Neutrophil (primary cell): Measurements from ENCODE around the gene ZNF324.
"Not testable (repeated sequence)": the region's sequence is repeated elsewhere in the genome, so short reads cannot be mapped to it uniquely, and the experiment has no call there.

Experiments used
- H3K27ac ChIP-seq: fragments of 200-600 bp; sonication (generic); 2 replicates; pipeline ENCODE4 v1.5.1; 2016; ENCODE audit warnings: mild to moderate bottlenecking, moderate library complexity
- H3K27me3 ChIP-seq: fragments of 200-600 bp; sonication (generic); 2 replicates; pipeline ENCODE4 v1.6.0; 2016; ENCODE audit warnings: mild to moderate bottlenecking
- H3K36me3 ChIP-seq: fragments of 200-600 bp; sonication (generic); 2 replicates; pipeline ENCODE4 v1.5.1; 2017
- H3K4me1 ChIP-seq, 2 experiments: fragments of 200-600 bp in 1 of 2; sonication (generic) in 1 of 2; 1 replicate in 1 of 2; 2 replicates in 1 of 2; pipeline versions ENCODE4 v1.5.1 to v1.6.1; 2013 to 2016; ENCODE audit warnings: low read depth in 1 of 2, low read length in 1 of 2, mild to moderate bottlenecking in 1 of 2, moderate library complexity in 1 of 2; ENCODE audit not compliant: control insufficient read depth in 1 of 2, insufficient read depth in 1 of 2
- H3K4me3 ChIP-seq, 2 experiments: fragments of 200-600 bp in 1 of 2; sonication (generic) in 1 of 2; 1 replicate in 1 of 2; 2 replicates in 1 of 2; pipeline ENCODE4 v1.5.1; 2013 to 2016; ENCODE audit warnings: low read depth in 1 of 2, low read length in 1 of 2, mild to moderate bottlenecking in 1 of 2, moderate library complexity in 1 of 2
- H3K9me3 ChIP-seq: fragments of 200-600 bp; sonication (generic); 2 replicates; pipeline ENCODE4 v1.5.1; 2016
- TF ChIP-seq, protein P1 (sequence below): fragments of 200-600 bp; sonication (generic); IDR thresholded peaks from 2 replicates; pipeline ENCODE4 v1.5.1; 2016; ENCODE audit warnings: antibody characterized with exemption

ZNF324 gene

DNA sequence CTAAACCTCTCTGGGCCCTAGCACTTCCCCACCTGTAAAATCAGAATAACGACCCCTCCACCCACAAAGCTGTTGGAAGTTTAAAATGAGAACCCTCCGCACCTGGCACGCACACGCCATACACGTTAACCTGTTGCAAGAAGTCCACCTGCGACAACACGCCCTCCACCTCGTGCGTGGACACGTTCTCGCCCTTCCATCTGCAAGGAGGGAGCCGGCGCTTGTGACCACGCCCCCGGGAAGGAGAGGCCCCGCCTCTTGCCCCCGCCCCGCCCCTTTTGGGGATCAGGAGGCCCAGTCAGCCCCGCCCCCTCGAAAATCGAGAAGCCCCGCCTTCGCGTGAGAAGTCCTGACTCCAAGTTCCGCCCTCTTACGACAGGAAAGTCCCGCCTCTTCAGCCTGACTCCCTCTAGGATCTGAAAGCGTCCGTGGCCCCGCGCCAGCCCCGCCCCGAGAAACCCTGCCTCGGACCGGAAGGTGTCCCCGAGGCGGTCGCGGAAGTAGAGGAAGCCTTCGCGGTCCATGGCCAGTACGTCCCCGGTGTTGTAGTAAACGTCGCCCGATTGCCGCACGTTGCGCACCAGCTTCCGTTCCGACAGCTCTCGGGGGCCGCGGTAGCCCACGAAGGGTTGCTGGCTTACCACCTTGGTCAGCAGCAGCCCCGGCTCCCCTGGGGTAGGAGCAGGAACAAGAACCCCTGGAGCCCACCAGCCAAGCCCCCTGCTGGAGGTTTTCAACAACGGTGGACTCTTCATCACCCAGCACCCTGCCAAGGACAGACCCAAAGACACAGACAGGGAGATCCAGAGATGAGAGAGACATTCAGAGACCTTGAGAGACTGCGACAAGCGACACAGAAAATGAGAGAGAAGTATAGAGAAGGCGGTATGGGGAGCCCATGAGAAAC lies 32.4 kb downstream of the ZNF324 start:
- Histone ChIP-seq H3K9me3 (no peaks in the 10 kb centered on the region), H3K4me1 (peaks cover 11% of the 10 kb centered on the region in 2 experiments), H3K27me3 (no peaks in the 10 kb centered on the region), H3K27ac (peak overlapping the region; percentile 79), H3K36me3 (no peaks in the 10 kb centered on the region), H3K4me3 (peak overlapping the region; percentile 69 to 71)
- TF ChIP-seq, protein P1, sequence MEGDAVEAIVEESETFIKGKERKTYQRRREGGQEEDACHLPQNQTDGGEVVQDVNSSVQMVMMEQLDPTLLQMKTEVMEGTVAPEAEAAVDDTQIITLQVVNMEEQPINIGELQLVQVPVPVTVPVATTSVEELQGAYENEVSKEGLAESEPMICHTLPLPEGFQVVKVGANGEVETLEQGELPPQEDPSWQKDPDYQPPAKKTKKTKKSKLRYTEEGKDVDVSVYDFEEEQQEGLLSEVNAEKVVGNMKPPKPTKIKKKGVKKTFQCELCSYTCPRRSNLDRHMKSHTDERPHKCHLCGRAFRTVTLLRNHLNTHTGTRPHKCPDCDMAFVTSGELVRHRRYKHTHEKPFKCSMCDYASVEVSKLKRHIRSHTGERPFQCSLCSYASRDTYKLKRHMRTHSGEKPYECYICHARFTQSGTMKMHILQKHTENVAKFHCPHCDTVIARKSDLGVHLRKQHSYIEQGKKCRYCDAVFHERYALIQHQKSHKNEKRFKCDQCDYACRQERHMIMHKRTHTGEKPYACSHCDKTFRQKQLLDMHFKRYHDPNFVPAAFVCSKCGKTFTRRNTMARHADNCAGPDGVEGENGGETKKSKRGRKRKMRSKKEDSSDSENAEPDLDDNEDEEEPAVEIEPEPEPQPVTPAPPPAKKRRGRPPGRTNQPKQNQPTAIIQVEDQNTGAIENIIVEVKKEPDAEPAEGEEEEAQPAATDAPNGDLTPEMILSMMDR = peak; percentile 16

DNA sequence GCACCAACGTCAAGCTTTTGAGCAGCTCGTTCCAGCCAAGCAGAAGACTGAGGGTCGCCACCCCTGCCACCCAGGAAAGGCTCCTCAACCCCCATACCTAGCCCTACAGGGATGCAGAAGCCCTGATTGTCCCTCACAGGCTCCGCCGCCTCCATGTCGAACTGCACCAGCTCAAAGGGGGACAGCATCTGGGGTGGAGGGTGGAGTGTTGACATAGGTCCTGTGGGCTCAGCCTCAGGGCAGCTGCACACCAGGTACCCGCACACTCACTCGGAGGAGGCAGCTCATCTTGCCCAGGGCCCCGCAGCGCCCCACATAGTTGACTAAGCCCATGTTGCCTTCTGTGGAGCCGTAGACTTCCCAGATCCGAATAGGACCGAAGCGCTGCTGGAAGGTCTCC lies 33.4 kb downstream of the ZNF324 start:
- H3K27me3 ChIP-seq = no peaks in the 10 kb centered on the region
- no peaks in the 10 kb centered on the region for H3K9me3 ChIP-seq
- H3K4me3 ChIP-seq = no peak overlapping the region
- TF ChIP-seq, protein P1 = no peak
- no peak overlapping the region for H3K27ac ChIP-seq
- H3K36me3 ChIP-seq = no peaks in the 10 kb centered on the region
- peaks cover 11% of the 10 kb centered on the region in 2 experiments for H3K4me1 ChIP-seq

DNA sequence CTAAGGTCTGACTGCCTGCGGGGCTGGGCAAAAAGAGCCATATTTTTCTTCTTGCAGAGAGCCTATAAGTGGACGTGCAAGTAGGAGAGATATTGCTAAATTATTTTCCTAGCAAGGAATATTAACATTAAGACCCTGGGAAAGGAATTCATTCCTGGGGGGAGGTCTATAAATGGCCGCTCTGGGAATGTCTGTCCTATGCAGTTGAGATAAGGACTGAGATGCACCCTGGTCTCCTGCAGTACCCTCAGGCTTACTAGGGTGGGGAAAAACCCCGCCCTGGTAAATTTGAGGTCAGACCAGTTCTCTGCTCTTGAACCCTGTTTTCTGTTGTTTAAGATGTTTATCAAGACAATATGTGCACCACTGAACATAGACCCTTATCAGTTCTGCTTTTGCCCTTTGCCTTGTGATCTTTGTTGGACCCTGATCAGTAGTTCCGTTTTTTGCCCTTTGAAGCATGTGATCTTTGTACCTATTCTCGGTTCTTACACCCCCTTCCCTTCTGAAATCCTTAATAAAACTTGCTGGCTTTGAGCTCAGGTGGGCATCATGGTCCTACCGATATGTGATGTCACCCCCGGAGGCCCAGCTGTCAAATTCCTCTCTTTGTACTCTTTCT lies 40.8 kb downstream of the ZNF324 start:
- H3K27me3 ChIP-seq, H3K36me3 ChIP-seq, H3K9me3 ChIP-seq, H3K27ac ChIP-seq, H3K4me1 ChIP-seq, H3K4me3 ChIP-seq: not testable (repeated sequence)

DNA sequence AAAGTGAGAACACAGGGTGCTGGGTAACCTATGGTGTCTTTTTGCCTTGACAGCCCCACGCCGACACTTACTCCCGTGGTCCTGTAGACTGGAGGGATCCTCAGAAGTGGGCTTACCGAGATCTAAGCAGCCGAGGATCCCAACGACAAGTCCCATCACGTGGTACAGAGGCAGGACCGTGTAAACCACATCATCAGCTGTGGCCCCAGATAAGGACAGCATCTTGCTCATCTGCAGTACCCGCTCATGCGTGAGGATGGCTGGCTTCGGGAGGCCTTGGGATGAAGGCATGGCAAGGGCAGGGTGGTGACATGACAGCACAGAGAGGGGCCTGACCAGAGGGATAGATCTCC lies 42.8 kb downstream of the ZNF324 start:
- peaks cover 5% of the 10 kb centered on the region for H3K9me3 ChIP-seq
- H3K4me3 ChIP-seq = no peak overlapping the region
- TF ChIP-seq, protein P1 = no peak
- H3K27ac ChIP-seq = no peak overlapping the region
- H3K4me1 ChIP-seq = peaks cover 10 to 13% of the 10 kb centered on the region in 2 experiments
- H3K27me3 ChIP-seq = no peaks in the 10 kb centered on the region
- H3K36me3 ChIP-seq = peaks cover 12% of the 10 kb centered on the region

DNA sequence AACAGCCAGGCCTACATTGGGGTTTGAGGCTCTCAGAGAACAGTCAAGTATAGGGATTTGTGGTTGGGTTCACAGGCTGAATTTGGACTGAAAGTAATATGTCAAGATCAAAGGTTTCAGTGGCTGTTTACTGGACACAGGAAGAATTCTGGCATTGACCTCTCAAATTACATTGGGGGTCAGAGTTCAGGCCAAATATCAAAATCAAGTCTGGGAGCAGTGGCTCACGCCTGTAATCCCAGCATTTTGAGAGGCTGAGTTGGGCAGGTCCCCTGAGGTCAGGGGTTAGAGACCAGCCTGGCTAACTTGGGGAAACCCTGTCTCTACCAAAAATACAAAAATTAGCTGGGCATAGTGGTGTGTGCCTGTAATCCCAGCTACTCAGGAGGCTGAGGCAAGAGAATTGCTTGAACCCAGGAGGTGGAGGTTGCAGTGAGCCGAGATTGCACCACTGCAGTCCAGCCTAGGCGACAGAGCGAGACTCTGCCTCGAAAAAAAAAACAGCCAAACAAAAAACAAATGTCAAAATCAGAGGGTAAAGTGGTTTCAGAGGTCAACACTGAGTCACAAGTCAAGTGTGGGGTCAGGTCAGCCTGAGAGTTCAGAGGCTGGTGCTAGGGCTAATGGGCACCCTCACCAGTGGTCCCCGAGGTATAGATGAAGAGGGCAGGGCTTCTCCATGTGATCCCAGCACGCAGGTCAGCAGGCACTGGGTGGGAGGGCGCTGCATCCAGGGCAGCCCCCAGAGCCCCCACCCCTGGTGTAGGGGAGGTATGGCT lies 43.4 kb downstream of the ZNF324 start:
- Histone ChIP-seq H3K27me3 (no peaks in the 10 kb centered on the region), H3K4me3 (no peak overlapping the region), H3K36me3 (peaks cover 12% of the 10 kb centered on the region), H3K27ac (no peak overlapping the region), H3K9me3 (peaks cover 5% of the 10 kb centered on the region), H3K4me1 (peaks cover 11 to 15% of the 10 kb centered on the region in 2 experiments)
- TF ChIP-seq, protein P1 = no peak
